ENCODE data around the gene PRKACA.

The PRKACA gene

DNA sequence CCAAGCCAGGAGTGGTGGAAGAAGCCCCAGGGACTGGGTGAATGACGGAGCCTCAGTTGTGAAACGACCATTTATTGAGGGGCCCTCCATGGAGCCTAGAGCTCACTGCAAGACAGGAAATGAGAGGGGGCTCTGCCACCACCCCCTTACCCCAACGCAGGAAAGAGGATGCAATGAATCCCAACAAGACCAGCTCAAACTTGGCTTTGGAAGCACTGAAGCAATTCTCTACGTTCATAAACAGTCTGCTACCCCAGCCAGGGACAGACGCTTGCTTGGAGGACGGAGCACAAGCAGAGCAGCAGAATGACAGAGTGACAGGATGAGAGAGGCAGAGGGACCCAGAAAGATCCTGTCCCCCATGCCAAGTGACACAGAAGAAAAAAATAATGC, 1.0 kb downstream of the PRKACA start:
- no peak for DNase-seq

DNA sequence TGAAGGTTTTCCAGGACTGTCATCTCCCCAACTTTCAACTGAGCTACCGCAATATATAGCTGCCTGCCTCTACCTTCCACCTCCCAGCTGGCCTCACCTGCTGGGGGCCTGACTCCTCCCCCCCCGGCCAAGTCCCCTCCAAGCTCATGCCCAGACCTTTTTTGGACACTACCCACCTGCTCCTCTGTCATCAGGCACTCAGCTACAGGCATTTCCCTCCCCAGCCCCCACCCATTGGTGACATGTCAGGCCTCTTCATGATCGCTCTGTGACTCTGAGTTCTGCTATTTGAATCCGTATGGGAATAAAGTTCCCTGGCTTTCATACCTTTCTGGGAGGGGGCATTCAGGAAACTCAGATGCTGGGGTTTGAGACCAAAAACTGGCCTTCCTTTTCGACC, 1.8 kb downstream of the PRKACA start:
- DNase-seq = no peak

DNA sequence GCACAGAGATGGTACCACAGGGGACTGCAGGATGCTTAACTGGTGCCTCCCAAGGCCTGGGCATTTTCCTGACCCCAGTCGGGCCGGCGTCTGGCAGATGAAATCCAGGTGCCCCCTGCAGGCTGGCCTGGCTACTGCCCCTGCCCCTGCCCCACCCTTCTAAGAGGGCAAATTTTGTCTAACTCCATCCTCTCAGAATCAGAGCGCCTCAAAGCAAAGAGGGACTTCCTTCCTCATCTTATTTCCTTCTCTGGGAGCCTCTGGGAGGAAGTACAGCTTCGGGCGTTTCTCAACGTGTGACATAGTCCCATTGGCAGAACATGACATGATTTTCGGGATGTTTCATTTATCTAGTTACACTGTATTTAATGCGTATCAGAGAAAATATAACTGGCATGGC, 2.7 kb downstream of the PRKACA start:
- no peak for DNase-seq

DNA sequence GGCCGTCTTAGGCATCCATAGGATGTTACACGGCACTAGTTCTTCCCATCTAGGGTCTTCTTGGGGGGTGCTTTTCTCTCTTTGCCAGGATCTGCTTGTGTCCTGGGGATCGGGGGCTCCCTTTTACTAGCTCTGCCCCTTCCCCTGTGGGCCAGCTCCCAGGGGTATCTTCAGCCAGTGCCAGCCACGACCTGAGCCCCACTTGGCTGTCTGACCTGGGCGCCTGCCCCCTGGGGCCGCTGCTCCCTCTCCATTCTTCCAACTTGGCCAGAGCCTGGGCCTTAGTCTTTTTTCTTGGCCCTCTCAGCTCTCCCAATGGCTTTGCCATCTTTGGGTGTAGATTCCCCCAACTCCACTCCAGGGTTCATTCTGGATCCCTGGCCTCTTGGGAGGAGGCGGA, 3.1 kb downstream of the PRKACA start:
- no peak for DNase-seq

DNA sequence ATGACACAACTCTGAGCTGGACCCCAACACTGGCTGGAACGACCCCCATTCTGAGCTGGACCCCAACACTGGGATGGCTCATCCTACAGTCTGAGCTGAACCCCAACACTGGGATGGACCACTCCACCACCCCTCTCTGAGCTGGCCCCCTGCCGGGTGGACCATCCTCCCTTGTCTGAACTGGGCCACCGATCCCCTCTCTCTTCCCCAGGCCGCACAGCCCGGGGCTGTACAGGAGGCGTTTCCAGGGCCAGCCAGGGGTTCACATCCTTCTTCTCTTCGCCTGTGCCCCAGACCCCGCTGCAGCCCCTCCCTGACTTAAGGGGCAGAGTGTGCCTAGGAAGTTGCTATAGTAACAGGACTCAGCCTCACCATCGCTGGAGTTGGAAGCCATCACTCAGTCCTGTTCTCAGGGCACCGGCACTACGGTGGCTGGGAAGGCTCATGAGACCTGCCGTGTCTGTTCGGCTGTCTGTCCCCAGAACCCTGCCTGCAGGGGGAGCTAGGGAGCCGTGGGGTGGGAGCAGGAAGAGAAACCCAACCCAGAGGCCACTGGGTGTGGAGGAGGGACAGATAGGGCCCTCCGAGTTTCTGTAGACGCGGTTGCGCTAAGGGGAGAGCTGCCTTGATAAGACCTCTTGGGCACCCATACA, 3.7 kb downstream of the PRKACA start:
- DNase-seq = no peak

DNA sequence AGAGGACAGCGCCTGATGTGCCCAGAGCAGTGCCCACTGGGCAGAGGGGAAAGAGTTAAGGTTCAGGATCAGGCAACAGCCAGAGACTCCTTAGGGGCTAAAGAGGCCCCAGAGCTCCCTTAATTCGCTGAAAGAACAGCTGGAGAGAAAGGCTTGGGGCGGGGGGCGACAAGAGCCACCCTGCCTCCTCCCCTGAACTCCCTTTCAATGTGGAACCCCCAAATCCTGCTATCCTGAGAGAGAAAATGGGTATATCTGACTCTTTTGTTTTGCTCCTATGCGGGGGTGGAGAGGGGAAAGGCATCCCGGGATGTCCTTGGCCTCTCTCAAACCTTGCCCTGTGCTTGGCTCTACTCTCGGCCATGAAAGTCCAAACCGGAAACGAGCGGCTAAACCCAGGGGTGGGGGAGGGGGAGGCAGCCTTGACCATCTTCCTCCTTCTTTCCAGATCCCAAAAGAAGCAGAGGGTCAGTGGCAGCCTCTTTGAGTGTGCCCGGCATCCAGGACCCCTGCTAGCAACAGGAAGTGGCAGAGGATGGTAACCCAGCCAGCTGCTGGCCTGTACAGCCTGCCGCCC, 4.7 kb downstream of the PRKACA start:
- no peak for DNase-seq

DNA sequence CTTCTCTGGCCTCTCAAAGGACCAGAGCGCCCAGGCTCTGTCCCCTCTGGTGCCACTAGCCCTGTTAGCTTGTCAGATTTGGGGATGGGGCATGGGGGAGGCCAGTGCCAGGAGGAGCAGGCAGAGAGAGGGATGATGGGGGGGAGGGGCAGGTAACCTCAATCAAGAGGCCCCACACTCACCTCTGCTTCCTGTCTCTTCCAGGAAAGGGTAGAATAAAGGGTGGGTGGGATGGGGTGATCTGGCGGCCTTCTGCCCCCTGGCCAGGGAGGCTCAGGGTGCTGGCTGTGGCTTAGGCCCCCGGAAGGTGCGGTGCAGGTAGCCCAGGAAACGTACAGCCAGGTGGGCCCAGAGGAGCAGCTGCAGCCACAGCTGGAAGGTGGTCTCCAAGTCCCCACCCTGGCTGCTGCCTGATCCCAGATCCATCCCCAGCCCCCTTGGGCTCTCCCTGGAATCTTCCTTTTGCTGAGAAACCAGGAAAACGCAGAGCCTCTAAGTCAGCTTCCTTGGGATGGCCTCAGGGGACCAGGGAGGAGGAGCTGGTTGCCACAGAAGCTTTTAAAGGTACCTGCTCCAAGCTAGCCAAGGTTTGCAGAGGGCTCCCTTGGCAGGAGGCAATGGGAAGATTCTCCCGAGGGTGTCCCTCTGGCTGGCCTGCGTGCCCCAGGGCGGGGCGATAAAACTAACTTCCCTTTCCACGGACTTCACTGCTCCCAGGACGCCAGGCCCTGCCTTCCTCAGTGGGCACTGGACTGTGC, 5.3 kb downstream of the PRKACA start:
- no peak for DNase-seq

DNA sequence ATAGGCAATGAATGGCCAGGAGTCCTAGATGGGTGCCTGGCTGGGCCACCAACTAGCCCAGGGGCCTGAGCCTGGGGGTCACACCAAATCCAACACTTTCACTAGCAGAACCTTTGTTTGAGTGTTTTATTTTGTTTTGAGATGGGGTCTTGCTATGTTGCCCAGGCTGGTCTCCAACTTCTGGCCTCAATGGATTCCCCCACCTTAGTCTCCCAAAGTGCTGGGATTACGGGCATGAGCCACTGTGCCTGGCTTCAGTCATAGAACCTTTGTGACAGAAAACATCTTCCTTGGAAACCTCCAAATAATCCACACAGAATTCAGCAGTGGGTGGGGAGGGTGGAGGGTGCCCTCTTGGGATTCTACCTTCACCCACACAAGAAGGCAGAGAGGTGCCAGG, 6.1 kb downstream of the PRKACA start:
- no peak for DNase-seq

DNA sequence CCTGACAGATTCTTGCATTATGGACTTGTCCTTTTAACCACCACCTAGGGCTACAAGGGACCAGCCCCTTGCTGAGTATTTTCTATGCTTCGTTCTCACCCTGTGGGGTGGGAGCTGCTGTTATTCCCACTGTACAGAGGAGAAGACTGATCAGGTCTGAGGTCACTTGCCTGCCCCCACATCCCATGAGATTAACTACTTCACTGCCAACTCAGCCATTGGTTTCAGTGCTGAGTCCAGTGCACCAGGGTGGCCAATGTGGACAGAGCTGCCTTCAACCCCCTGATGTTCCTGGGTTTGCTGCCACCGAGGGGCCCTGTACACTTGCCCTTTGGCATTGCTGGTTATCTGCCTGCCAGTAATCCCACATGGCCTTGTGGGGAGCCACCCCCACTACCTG, 6.9 kb downstream of the PRKACA start:
- DNase-seq = no peak

DNA sequence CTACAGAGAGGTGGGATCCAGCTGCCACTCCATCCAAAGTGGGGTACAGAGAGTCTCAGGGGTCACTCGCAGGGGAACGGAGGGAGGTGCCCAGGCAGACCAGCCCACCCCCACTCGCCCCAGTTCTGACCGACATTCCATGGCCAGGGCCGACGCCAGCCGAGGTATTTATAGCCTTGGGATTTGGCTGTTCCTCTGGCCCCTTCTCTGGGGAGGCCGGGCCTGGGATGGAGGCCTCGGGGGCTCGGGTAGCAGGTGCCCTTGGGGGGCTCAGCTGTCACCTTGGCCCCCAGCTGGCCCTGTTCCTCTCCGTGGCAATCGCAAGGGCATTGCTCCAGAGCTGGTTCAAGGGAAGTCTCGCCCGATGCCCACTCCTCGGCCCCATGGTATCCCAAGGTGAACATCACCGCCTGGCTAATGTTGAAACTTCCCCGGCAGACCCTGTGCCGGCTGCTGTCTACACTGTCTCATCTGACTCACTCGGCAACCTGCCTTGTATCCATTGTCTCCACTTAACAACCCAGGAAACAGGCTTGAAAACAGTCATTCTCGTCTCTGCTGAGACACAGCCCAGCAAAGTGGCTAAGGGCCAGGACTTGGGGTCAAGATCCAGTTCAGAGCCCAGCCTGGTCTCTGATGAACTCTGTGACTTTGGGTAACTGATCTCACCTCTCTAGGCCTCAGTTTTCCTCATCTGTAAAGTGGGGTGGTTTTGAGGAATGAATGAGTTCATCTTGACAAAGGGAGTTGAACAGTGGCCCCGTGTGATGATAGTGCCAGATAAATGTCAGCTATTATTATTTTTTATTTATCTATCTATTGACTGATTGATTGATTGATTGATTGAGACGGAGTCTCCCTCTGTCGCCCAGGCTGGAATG, 9.7 kb downstream of the PRKACA start:
- no peak for DNase-seq

DNA sequence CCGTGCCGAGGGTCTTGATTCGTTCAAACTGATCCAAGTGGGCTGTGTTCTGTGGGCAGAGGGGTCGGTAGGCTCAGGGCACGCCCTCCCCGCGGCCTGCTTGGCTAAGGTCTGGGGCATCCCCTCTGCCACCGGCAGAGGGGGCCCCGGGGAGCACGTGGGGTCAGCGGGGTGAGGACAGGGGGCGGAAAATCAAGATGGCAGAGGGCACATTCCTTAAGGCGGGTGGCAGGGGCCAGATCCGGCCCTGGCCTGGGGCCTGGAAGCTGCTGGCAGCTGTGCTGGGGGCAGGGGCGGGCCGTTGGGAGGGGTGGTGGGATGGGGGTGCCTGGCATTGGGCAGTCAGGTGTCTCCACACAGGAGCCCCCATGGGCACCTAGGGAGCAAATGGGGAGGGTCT, 10.7 kb downstream of the PRKACA start:
- no peak for DNase-seq

DNA sequence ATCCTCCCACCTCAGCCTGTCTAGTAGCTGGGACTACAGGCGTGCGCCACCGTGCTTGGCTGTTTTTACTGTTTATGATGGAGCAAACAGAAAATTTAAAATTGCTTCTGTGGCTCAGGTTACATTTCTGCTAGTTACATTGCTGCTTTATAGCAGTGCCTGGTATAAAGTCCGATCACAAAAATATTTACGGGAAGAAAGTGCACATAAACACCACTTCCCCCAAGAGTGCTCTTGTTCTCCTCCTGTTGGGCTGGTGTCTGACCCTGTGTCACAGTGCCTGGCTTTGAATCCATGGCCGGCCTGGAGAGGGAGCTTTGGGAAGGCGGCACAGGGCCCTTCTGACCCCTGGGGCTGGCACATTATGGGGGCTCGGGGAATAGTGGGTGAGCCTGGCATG, 11.9 kb downstream of the PRKACA start:
- DNase-seq = no peak

DNA sequence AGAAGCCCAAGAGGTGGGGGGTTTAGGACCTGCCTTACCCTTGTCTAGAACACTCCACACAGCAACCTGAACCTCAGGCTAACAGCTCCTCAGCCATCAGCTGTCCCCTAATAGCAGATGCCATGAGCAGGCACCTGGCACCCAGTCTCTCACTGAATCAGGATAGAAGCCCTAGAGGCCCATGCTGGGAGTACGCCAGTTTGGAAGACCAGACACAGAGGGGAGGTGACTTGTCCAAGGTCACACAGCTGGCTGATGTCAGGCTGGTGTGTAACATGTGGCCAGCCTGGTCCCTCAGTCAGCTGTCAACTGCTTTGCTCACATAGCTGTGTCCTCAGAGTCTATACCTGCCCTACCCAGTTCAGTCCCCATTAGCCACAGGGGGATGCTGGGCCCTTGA, 14.3 kb downstream of the PRKACA start:
- DNase-seq = no peak

DNA sequence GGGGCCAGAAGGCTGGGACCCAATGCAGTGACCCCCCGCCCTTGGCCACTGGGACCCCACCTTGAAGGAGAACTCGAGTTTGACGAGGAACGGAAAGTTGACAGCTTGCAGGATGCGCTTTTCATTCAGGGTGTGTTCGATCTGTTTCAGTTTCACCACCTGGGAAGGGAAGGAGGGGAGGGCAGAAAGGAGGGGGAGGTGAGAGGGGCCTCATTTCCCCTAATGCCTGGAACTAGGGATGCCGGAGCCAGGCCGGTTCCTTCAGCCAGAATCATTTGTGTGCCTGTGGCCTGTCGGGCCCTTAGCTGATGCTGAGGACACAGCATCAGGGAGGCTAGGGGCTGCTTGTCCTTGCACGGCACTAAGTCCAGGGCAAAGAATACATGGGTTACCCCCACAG, 14.8 kb downstream of the PRKACA start:
- DNase-seq = no peak

DNA sequence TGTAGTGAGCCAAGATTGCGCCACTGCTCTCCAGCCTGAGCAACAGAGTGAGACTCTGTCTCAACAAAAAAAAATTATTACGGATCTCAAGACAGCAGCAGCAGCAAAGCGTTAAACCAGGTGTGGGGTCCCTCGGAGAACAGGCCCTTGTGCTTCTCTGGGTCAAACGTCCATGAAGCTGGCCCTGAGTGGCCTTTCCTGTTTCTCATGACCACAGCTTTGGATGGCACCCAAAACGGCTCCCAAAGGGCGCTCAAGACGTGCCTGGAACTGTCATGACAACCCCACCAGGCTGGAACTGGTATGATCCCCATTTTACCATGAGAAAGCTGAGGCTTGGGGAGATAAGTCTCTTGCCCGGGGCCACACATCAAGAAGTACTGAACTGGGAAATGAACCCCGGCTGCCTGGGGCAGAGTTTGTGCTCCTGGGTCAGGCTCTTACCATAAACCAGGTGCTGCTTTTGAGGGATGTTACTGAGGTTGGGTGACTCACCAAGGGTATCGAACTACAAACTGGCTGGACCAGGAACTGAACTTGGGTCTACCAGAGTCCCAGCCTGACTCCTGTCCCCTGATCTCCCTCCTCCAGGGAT, 15.4 kb downstream of the PRKACA start:
- no peak for DNase-seq

DNA sequence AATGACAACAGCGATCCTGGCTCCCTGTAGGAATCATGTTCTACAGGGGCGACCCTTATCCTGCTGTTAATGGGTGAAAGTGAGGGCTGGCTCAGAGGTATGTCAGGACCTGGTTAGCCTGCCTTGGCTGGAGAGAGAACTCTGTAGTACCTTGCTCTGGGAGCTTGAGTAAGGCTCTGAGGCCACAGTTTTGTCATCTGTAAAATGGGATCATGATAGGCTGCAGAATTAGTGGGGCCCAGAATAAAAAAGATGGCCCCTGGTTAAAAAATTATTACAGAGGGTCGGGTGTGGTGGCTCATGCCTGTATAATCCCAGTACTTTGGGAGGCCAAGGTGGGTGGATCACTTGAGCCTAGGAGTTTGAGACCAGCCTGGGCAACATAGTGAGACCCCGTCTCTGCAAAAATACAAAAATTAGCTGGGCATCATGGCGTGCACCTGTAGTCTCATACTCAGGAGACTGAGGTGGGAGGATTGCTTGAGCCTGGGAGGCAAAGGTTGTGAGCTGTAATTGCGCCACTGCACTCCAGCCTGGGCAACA, 16.5 kb downstream of the PRKACA start:
- no peak for DNase-seq

DNA sequence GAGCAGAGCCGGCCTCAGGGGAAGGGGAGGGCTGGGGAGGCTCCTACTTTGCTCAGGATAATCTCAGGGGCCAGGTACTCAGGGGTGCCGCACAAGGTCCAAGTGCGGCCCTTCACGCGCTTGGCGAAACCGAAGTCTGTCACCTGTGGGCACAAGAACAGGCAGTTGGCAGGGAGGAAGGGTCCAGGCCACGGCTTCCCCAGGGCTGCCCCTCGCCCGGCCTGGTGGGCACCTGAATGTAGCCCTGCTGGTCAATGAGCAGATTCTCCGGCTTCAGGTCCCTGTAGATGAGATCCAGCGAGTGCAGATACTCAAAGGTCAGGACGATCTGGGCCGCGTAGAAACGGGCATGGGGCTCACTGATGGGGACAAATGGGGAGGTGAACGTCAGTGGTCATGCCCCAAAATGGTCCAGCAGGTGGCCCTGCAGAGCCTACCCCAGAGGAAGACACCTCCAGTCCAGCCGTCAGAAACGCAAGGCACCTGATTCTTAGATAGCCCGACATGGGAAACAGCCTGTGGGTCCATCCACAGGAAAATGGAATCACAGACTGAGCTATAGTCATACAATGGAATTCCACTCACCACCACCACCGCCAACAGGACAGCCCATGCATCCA, 19.9 kb downstream of the PRKACA start:
- no peak for DNase-seq

DNA sequence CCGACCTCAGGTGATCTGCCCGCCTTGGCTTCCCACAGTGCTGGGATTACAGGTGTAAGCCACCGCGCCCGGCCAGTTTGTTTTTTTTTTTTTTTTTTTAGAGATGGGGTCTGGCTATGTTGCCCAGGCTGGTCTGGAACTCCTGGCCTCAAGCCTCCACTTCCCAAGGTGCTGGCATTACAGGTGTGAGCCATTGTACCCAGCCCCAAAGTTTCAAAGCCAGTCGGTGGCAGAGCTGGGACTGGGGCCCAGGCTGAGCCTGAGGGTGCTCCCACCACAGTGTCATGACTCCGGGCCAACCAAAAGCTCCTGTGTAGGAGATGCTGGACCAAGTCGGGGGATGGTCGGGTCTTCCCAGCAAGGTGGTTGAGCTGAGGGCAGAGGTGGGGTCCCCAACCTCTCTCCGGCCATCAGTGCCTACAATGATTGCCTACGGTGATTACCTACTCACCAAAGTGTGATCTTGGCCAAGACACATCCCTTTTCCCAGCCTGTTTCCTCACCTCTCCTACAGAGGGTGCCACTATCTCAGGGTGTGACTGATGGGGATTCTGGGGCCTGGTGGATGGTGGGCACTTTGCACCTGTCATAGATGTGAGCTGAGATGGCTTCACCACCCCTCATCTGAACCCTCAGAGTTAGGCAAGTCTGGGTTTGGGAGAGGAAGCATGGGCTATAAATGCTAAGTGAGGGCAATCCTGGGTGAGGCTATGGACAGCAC, 21.1 kb downstream of the PRKACA start:
- DNase-seq = no peak

DNA sequence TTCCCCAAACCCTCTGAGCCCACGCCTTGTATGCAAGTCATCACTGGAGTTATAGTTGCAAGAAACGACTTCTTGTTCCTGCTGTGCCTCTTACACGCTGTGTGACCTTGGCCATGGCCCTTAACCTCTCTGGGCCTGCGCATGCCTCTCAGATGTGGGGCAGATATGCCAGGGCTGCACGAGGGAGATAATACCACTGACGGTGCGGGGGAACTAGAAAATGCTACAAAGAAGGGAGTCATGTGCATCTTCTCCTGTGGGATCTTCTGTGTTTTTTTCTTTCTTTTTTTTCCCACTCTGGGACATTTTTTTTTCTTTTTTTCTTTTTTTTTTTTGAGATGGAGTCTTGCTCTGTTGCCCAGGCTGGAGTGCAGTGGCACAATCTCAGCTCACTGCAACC, 22.7 kb downstream of the PRKACA start:
- no peak for DNase-seq

DNA sequence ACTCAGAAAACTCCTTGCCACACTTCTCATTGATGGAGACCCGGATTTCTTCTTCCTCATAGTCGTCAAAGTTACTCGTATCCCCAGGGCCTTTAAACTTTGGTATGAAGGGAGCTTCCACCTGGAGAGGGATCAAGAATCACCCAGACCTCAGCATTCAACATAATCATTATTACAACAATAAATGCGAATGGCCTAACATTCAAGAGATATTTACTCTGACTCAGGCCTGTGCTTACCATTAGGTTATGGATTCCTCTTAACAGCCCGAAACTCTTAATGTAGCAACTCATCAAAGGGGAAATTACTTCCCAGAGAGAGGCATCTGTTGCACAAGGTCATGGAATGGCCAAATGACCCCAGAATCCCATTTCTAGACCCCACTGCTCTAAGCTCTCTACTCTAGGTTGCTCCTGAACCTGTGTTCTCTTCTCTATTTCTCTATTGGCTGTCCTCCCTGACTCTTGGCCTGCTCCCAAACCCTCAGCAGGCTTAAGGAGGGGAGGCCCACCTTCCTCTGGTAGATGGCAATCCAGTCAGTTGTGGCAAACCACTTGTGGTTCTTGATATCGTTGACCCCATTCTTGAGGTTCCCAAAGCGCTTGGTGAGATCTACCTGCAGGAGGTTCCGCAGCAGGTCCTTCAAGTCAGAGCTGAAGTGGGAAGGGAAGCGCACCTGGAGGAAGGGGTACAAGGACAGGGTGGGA, 24.3 kb downstream of the PRKACA start:
- DNase-seq = no peak

All from NCI-H774 (cell line).